GM19324 (cell line): ENCODE data around the gene BRAT1.

ENCODE experiments used
- ATAC-seq: cut with Tn5 transposase; IDR thresholded peaks from one replicate; pipeline ENCODE4 v1.9.1; 2021; ENCODE audit warnings: mild to moderate bottlenecking, moderate library complexity; ENCODE audit not compliant: unreplicated experiment, low FRiP score

Gene BRAT1

GRCh38 chr7:2501947-2502646 is 53.2 kb downstream of the BRAT1 start:
- ATAC-seq, result no peak

DNA sequence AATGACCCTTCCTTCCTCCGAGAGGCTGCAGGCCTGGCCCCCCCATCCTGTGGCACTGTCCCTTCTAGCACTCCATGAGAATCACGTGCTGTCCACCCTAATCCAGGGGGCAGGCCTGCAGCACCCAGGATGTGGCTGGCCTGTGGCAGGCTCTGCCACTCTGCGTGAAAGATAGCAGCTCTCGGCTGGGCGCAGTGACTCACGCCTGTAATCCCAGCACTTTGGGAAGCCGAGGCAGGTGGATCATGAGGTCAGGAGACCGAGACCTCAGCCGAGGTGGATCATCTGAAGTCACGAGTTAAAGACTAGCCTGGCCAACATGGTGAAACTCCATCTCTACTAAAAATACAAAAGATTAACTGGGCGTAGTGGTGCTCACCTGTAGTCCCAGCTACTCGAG is 54.6 kb downstream of the BRAT1 start:
- no peak for ATAC-seq

GRCh38 chr7:2499719-2500430 is 55.4 kb downstream of the BRAT1 start:
- no peak for ATAC-seq

DNA sequence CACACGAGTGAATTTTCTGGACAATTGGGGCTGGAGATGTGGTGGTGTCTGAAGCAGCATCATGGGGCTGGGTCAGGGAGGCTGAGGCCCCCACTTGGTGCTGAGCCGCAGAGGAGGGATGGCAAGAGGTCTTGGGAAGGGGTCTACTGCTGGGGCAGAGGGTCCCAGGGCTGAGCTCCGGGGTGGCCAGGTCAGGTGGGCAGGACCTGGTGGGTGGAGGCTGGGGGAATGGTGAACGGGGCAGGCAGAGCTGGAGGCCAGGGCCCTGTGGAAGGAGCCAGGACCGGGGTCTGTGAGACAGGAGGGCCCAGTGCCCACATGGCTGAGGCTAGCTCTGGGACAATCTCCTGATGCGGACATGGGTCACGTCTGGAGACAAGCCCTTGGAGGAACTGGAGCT is 56.1 kb downstream of the BRAT1 start:
- no peak for ATAC-seq

DNA sequence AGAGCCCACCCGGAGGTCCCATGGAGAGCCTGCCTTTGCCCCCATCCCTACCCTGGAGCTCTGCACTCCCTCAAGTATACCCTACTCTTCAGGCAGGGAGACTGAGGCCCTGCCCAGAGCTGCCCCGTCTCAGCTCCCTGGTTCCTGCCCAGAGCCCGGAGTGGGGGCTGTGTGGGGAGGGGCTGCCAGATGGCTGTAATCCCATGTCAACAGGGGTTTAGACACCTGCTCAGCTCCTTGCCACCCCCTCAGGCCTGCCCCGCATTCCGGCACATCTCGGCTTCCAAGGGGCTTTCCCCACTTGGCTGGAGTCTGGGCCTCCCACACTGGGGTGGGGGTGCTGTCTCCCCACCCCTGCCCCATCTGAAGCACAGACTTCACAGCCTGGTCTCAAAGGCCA is 56.6 kb downstream of the BRAT1 start:
- no peak for ATAC-seq

DNA sequence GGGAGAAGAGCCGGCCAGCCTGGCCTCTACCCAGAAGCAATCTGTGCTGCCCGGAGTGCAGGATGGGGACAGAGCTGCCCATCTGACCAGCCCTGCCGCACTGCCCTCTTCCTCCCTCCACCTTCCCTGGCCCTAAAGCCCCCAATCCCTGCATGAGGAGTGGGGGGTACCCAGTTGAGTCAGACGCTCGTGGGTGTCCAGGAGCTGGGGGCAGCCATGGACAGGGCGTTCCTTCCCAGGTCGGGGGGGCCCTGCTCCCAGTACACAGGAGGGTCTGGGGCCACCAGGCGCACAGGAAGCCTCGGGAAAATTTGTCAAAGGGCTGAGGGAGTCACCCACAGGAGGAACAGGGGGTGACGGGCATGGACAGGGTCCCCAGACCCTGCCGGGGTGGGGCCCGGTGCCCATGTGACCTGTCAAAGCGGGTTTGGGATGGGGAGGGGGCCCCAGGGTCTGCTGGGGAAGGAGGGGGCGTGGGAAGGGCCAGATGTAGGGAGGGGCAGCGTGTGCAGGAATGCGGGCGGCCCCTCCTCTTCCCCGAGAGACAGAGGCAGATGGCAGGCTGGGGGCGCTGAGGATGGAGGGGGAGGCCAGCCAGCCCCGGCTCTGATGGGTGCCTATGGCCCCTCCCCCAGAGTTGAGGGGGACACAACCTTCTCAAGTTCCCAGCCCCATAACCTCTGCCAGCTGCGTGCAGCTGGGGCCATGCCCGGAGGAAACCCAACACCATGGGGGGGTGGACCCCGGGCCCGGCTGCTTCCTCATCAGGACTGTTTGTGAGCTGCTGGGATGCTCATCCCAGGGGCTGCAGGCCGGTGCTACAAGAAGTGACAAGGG is 57.6 kb downstream of the BRAT1 start:
- no peak for ATAC-seq

DNA sequence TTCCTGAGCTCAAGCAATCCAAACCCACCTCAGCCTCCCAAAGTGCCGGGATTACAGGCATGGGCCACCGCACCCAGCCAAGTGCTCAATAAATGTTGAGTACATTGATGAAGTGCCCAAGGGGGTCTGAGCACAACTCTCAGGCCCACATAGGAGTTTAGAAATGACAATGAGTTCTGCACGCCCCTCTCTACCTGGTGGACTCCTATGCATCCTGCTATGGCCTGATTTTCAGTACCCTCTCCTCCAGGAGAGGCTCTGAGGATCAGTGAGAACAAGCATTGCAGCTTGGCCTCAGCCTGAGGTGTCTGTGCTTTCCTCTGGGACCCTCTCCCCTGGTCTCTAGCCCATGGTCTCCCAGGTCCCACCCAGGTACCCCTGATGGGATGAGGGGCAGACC is 58.3 kb downstream of the BRAT1 start:
- ATAC-seq, result no peak

- ATAC-seq, result no peak
Observed at GRCh38 chr7:2496375-2496774, 58.9 kb downstream of the BRAT1 start.

- no peak for ATAC-seq
Observed at GRCh38 chr7:2495418-2496299, 59.7 kb downstream of the BRAT1 start.

DNA sequence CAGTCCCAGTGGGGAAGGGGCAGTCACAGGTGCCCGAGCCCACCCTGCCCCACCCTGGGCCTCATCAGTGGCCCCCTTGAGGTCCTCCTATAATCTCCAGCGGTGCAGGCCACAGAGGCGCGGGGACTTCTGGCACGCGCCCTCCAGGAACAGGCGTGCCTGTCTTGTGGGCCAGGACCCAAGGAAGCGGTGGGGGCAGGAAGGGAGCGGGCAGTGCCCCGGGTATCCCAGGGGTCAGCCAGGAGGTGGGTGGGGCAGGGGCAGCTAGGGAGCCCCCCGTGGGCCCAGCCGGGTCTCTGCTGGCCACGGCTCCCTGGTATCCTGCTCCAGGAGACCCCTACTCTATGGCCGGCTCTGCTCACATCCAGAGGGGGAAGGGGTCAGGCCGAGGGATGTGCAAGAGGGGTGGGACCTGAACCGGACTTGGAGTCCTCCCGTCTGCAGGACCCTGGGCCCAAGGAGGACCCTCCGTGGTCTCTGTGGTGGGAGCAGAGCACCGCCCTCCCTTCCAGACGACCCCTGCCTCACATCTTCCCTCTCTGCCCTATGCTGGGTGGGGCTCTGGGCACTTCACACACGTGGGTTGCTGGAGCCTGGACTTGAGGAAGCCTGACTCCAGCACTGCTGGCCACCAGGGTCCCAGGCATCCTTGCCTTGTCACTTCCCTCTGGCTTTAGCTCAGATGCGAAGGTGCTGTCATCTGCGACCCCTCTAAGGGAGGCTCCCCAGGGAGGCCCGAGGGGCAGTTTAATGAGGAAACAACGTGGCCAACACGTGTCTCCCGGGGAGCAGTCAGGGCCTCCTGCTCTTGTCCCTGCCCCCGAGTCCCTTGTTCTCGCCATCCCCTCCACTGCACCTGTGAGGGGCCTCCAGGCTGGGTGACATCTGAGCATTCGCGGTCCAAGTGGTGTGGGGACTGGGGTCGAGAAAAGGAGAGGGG is 60.9 kb downstream of the BRAT1 start:
- ATAC-seq, result no peak

GRCh38 chr7:2493205-2494164 is 61.8 kb downstream of the BRAT1 start:
- no peak for ATAC-seq

- no peak for ATAC-seq
Observed at GRCh38 chr7:2492038-2492437, 63.3 kb downstream of the BRAT1 start.

- ATAC-seq, result no peak
Observed at GRCh38 chr7:2490181-2490651, 65.1 kb downstream of the BRAT1 start.

DNA sequence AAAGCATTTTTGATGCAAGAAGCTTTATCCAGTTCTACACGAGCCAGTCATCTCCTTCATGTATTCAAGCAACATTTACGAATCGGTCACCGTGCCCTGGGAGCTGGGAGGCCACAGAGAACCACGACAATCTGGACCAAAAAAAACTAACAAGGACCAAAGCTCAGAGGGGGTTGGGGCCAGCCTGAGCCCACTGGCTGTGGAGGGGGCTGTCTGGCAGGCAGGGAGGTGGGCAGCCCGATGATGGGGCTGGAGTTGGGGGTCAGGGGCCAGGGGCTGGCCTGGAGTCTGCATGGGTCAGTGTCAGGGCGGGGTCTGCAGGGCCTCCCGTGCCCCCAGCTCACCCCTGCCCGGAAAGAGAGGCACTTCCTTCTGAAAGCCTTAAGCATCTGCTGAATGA is 66.6 kb downstream of the BRAT1 start:
- ATAC-seq, result no peak

- ATAC-seq, result no peak
Observed at GRCh38 chr7:2488272-2488645, 67.1 kb downstream of the BRAT1 start.
